Gastrocnemius medialis (tissue), 4 donors: Measurements from ENCODE around the gene CELSR1.

Source experiments
- CTCF ChIP-seq, 5 experiments: fragments of 450-650 bp in 3 of 5; fragments of 200-600 bp in 2 of 5; sonication (generic) in 2 of 5; IDR thresholded peaks in 4 of 5; conservative IDR thresholded peaks in 1 of 5; 1 replicate in 4 of 5; 2 replicates in 1 of 5; pipeline ENCODE4 v1.5.1; 2016 to 2019; ENCODE audit warnings: antibody characterized with exemption in 5 of 5, mild to moderate bottlenecking in 3 of 5, moderate library complexity in 3 of 5
- POLR2A ChIP-seq, 2 donors: fragments of 450-650 bp; IDR thresholded peaks; one replicate each; pipeline ENCODE4 v1.6.1; 2017; ENCODE audit warnings: antibody characterized with exemption in 2 of 2, mild to moderate bottlenecking in 2 of 2, moderate library complexity in 2 of 2

- no peak for TF ChIP-seq POLR2A (IDR thresholded peaks at IDR 0.05)
- TF ChIP-seq CTCF (IDR thresholded peaks at IDR 0.05 in 4 of 5, conservative IDR thresholded peaks at IDR 0.05 in 1 of 5): no peak
These were observed 14.6 kb downstream of the CELSR1 start for GRCh38 chr22:46522797-46523196.
